ENCODE results near the gene STK32B.
"Not testable (repeated sequence)": the region's sequence is repeated elsewhere in the genome, so short reads cannot be mapped to it uniquely, and the experiment has no call there.

The STK32B gene

DNA sequence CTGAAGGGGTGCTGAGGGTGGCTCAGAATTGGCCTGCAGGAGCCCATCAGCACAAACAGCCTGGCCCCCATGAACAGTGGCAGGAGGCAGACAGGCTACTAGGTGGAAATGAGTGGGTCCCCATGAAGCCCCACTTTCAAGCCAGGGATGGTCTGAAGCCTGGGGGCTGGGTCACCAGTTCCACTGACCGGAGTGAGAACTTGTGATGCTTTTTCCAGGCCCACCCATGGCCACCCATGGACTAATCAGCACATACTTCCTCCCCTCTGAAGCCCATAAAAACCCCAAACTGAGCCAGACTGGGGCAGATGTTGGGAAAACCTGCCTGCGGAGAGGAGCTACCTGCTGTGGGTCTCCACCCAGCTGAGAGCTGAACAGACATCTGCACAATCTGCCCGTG is 372.9 kb downstream of the STK32B start:
- H3K4me3 ChIP-seq (ENCODE audit: low read depth, low read length): no peak overlapping the region
- no peak for TF ChIP-seq CTCF (IDR thresholded peaks at IDR 0.05; ENCODE audit: low read depth, low read length)

- TF ChIP-seq CTCF (IDR thresholded peaks at IDR 0.05; ENCODE audit: low read depth, low read length): no peak
- H3K4me3 ChIP-seq (ENCODE audit: low read depth, low read length): no peak overlapping the region
Observed at GRCh38 chr4:5424901-5425300, 373.6 kb downstream of the STK32B start.

DNA sequence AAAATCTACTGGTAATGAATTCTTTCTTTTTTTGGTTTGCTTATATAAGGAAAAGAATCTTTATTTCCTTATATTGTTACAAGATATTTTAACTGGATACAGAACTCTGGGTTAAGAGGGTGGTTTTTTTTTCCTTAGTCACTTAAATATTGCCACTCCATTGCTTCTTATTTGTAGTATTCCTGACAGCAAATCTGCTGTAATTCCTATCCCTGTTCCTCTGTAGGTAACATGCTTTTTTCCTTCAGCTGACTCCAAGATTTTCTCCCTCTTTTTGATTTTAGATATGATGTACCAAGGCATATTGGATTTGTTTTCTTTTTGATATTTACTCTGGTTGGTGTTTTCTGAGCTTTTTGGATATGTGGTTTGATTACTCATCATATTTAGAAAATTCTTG is 378.5 kb downstream of the STK32B start:
- no peak overlapping the region for H3K4me3 ChIP-seq (ENCODE audit: low read depth, low read length)
- TF ChIP-seq CTCF (IDR thresholded peaks at IDR 0.05; ENCODE audit: low read depth, low read length): no peak

DNA sequence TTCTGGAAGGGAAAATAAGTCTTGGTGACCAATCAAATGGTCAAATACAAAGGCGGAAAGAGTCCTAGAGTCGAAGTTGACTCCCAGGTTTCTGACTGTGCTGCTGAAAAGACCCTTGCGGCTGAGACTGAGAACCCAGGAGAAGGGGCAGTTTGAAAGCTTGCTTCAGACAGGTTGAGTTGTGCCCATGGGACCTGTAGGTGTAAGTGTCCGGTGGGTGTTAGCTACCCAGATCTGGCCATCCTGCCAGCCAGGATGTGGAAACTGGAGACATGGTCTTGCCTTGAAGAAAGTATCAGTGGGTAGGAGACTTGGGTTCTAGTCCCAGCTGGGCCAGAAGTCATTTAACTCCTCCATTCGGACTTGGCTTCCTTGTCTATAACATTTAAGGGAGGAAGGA is 381.9 kb downstream of the STK32B start:
- no peak overlapping the region for H3K4me3 ChIP-seq (ENCODE audit: low read depth, low read length)
- no peak for TF ChIP-seq CTCF (IDR thresholded peaks at IDR 0.05; ENCODE audit: low read depth, low read length)

- no peak overlapping the region for H3K4me3 ChIP-seq (ENCODE audit: low read depth, low read length)
- no peak for TF ChIP-seq CTCF (IDR thresholded peaks at IDR 0.05; ENCODE audit: low read depth, low read length)
Observed at GRCh38 chr4:5435201-5435600, 383.9 kb downstream of the STK32B start.

DNA sequence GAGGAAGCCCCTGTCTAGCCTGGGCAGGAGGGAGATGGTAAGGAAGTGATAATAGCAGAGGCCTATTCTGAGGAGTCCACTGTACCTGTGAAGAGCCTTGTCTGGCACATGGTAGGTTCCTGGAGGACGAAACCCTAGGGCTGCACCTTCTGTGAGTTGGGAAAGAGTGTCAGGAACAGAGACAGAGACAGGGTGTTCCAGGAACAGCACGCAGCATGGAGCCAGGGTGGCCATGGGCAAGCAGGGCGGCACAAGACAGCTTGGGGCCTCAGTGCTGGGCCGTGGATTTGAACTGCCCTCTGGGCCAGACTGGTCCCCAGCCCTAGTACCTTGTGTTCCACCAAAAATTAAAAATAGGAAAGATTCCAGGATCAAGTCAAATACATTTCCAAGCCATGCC is 384.5 kb downstream of the STK32B start:
- no peak overlapping the region for H3K4me3 ChIP-seq (ENCODE audit: low read depth, low read length)
- TF ChIP-seq CTCF (IDR thresholded peaks at IDR 0.05; ENCODE audit: low read depth, low read length): no peak

DNA sequence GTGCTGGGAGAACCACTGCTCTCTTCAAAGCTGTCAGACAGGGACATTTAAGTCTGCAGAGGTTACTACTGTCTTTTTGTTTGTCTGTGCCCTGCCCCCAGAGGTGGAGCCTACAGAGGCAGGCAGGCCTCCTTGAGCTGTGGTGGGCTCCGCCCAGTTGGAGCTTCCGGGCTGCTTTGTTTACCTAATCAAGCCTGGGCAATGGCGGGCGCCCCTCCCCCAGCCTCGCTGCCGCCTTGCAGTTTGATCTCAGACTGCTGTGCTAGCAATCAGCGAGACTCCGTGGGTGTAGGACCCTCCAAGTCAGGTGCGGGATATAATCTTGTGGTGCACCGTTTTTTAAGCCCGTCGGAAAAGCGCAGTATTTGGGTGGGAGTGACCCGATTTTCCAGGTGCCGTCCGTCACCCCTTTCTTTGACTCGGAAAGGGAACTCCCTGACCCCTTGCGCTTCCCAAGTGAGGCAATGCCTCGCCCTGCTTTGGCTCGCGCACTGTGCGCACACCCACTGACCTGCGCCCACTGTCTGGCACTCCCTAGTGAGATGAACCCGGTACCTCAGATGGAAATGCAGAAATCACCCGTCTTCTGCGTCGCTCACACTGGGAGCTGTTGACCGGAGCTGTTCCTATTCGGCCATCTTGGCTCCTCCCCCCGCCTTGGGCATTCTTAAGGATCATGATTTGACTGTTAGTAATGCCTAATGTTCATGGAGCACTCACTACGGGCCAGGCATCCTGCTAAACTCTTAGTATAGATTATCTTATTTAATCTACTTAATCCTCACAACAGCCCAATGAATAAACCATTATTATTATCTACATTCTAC is 392.9 kb downstream of the STK32B start:
- not testable (repeated sequence) for H3K4me3 ChIP-seq (ENCODE audit: low read depth, low read length)
